Brain microvascular endothelial cell (primary cell): ENCODE data around the gene OR51V1.

Experiments used
- DNase-seq: peaks from one replicate; pipeline ENCODE4 v3.0.0-alpha.2; 2020
- H3K27ac ChIP-seq: fragments of 250-450 bp; sonication (Bioruptor Pico); 2 replicates; pipeline ENCODE4 v1.5.1; 2020; ENCODE audit warnings: mild to moderate bottlenecking, moderate library complexity
- H3K27me3 ChIP-seq: fragments of 250-450 bp; sonication (Bioruptor Pico); replicated peaks from 2 replicates; pipeline ENCODE4 v1.5.1; 2020; ENCODE audit warnings: mild to moderate bottlenecking
- H3K36me3 ChIP-seq: fragments of 250-450 bp; sonication (Bioruptor Pico); replicated peaks from 2 replicates; pipeline ENCODE4 v1.5.1; 2020; ENCODE audit warnings: mild to moderate bottlenecking
- H3K4me3 ChIP-seq: 2 replicates; pipeline ENCODE4 v1.5.1; 2011; ENCODE audit warnings: low read depth, mild to moderate bottlenecking, control low read depth, low read length, moderate library complexity
- in situ Hi-C: cut with HindIII; loops from 2 replicates; pipeline ENCODE4 v1.10.0; 2017; ENCODE audit warnings: low sequenced_read_pairs, low pct_ligation_motif_present
- TF ChIP-seq, protein P1 (sequence below): IDR thresholded peaks from 2 replicates; pipeline ENCODE4 v1.5.1; 2011; ENCODE audit warnings: low read depth, mild to moderate bottlenecking, moderate library complexity, low read length, control low read depth, inconsistent platforms; ENCODE audit errors: missing control alignments

OR51V1 gene

DNA sequence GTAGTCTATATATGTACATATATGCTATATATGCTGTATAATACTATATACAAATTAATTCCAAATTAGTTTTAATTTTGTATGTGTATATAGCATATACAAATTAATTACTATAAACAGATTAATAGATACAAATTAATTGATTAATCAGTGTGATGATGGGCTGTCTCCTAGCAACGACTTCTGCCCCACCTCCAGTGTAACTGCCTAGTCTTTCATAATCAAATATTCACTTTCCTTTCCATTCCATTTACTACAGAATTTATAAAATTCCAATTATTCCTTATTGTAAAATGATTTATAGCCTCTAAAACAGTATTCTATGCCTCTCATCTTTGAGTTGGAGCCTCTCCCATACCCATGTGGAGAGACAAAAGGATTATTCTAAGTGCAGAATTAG lies 32.8 kb upstream of the OR51V1 start:
- DNase-seq, result no peak
- in situ Hi-C loops, result no loop called here
- Histone ChIP-seq H3K4me3 (no peak overlapping the region), H3K27me3 (no peaks in the 10 kb centered on the region), H3K36me3 (no peaks in the 10 kb centered on the region), H3K27ac (no peak overlapping the region)
- TF ChIP-seq, protein P1, sequence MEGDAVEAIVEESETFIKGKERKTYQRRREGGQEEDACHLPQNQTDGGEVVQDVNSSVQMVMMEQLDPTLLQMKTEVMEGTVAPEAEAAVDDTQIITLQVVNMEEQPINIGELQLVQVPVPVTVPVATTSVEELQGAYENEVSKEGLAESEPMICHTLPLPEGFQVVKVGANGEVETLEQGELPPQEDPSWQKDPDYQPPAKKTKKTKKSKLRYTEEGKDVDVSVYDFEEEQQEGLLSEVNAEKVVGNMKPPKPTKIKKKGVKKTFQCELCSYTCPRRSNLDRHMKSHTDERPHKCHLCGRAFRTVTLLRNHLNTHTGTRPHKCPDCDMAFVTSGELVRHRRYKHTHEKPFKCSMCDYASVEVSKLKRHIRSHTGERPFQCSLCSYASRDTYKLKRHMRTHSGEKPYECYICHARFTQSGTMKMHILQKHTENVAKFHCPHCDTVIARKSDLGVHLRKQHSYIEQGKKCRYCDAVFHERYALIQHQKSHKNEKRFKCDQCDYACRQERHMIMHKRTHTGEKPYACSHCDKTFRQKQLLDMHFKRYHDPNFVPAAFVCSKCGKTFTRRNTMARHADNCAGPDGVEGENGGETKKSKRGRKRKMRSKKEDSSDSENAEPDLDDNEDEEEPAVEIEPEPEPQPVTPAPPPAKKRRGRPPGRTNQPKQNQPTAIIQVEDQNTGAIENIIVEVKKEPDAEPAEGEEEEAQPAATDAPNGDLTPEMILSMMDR, result no peak

DNA sequence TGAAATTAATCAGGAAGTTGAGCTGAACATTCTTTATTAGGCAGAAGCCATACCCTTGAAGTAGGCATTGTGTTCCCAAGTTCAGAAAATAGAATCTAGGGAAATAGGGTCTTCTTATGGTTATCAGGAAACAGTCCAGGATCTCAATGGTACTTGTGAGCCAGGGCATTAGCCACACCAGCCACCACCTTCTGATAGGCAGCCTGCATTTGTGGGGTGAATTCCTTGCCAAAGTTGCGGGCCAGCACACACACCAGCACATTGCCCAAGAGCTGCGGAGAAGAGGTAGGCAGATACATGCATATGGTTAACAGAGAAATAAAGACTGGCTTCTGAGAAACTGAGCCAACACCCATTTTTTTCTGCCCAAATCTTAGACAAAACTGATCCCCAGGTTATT lies 32.3 kb upstream of the OR51V1 start:
- no peak overlapping the region for H3K27ac ChIP-seq
- TF ChIP-seq, protein P1, result no peak
- no peaks in the 10 kb centered on the region for H3K36me3 ChIP-seq
- no peaks in the 10 kb centered on the region for H3K27me3 ChIP-seq
- H3K4me3 ChIP-seq, result no peak overlapping the region
- in situ Hi-C loops, result no loop called here
- DNase-seq, result no peak

DNA sequence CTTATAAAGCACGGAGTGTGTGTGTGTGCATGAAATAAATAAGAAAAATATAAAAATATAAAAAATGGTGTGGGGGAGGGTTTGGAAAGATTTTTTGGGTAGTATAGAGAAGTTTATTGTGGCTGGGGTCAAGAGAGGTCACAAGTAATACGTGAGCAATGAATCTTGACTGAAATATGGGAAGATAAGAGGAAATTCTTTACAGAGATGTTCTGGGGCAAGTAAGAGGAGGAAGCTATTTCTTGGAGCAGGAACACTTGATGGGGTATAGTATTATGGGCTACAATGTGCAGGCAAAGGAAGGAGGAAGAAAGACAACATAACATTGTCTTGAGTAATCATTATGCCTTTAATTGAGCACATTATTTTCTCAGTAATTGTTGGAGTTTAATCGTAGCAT lies 31.7 kb upstream of the OR51V1 start:
- in situ Hi-C loops, result no loop called here
- H3K27ac ChIP-seq, result no peak overlapping the region
- H3K27me3 ChIP-seq, result no peaks in the 10 kb centered on the region
- no peaks in the 10 kb centered on the region for H3K36me3 ChIP-seq
- H3K4me3 ChIP-seq, result no peak overlapping the region
- TF ChIP-seq, protein P1, result no peak
- DNase-seq, result no peak

DNA sequence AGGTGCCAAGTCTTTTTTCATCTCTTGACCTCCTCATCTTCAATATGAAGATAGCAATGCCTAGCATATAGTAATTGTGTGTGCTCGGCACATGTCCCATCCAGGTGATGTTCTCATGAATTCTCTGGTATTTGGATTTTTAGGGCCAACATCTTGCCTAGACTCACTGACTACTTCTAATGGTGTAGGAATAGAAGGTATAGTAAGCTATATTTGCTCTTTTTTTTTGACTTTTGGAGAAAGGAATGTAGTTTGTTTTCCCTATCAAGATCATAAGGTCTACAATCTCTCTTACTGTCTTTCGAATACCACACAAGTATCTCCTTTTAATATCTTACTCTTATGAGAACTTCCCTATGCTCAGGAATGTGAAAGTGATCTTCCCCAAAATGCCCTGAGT lies 30.6 kb upstream of the OR51V1 start:
- DNase-seq, result no peak
- H3K36me3 ChIP-seq, result no peaks in the 10 kb centered on the region
- no peak overlapping the region for H3K4me3 ChIP-seq
- in situ Hi-C loops, result no loop called here
- TF ChIP-seq, protein P1, result no peak
- H3K27ac ChIP-seq, result no peak overlapping the region
- no peaks in the 10 kb centered on the region for H3K27me3 ChIP-seq

DNA sequence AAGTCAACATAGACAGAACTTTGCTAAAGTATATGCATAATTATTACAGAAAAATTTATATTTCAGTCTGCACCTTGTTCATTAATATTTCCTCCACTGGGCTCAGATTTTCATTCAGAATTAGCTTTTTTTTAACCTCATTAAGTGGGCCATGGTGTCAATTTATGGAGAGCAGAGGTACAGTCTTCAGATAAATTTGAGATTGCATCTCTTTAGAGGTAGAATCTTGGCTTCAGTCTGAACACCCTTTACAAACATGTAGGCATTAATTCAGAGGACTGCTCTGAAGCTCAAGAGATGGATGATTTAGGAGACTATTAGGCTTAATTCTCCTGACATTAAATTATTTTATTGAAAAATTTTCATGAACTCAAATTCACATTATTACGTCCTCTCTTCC lies 29.8 kb upstream of the OR51V1 start:
- Histone ChIP-seq H3K36me3 (no peaks in the 10 kb centered on the region), H3K27me3 (no peaks in the 10 kb centered on the region), H3K4me3 (no peak overlapping the region), H3K27ac (no peak overlapping the region)
- no peak for DNase-seq
- TF ChIP-seq, protein P1, result no peak
- in situ Hi-C loops, result no loop called here

DNA sequence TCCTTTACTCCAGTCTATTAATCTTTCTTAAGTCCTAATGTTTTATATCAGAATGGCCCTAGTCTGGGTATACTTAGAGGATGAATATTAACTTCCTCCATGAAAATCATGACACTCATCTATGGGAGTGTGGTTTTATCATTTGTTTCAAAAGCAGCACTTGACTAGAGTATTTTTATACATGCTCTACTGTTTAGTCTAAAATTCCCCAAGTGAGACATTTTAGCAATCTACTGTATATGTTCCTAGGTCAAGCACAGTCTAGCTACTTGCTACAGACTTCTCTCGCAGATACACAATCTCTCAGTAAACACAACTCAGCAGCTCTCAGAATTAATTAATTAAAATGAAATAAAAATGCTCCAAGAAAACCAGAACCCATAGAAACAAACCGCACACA lies 29.3 kb upstream of the OR51V1 start:
- no peak for DNase-seq
- Histone ChIP-seq H3K27me3 (no peaks in the 10 kb centered on the region), H3K36me3 (no peaks in the 10 kb centered on the region), H3K4me3 (no peak overlapping the region), H3K27ac (no peak overlapping the region)
- in situ Hi-C loops, result no loop called here
- TF ChIP-seq, protein P1, result no peak
